ENCODE results near the gene PSMG4. TPM values are rescaled to one million over a fixed set of nuclear protein-coding genes. Genes with fewer than 3 reads are reported as not detected.

PSMG4 gene
- total RNA-seq, 2 experiments from 2014 or later = 50.2 to 53.9 TPM

DNA sequence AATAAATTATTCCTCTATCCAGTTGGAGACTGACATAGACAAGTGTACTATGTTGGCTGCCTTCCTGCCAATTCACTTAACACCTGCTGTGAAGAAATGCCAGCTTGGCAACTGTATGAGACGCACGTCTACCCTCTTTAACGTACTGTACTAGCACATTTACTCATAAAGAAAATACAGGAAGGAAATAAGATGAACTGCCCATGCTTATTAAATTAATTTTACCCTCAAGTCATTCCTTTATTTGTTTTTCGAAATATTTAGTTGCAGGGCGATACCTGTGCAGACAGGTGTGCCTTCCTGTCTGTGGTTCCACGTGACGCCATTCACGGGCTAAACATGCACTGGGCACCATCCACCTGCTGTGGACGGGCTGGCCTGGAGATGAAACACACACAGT is 52.0 kb downstream of the PSMG4 start:
- H3K27me3 Mint-ChIP-seq = no peaks in the 10 kb centered on the region
- ChIA-PET CTCF (no interaction called here), POLR2A (no interaction called here)
- H3K36me3 Mint-ChIP-seq (ENCODE audit: low read depth) = no peaks in the 10 kb centered on the region
- no peaks in the 10 kb centered on the region for H3K4me1 Mint-ChIP-seq (ENCODE audit: low read depth)
- no peak overlapping the region for H3K4me3 Mint-ChIP-seq
- TF ChIP-seq CTCF (IDR thresholded peaks at IDR 0.05) = no peak
- intact Hi-C loops (cut with micrococcal nuclease) = no loop called here
- no peak for DNase-seq
- peaks cover 1% of the 10 kb centered on the region for H3K9me3 Mint-ChIP-seq
- no peak overlapping the region for H3K27ac Mint-ChIP-seq
- ATAC-seq = no peak

DNA sequence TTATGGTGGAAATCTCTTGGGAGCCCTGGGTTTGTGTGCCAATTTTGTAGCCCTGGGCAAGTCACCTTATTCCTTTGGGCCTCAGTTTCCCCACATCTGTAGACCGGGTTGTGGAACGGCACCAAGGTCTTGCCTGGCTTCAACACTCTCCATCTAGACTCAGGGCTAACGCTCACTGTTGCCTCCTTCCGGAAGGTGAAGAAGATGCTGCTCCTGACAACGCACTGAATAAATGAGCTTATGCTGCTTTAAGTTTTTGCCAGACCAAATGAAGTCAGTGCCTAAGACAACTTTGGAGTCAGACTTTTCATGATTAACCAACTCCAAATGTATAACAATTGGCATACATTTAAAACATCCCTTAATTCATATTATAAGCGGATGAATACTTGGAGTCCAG is 53.1 kb downstream of the PSMG4 start:
- Mint-ChIP-seq H3K36me3 (ENCODE audit: low read depth) (no peaks in the 10 kb centered on the region), H3K4me3 (no peak overlapping the region), H3K27ac (no peak overlapping the region), H3K4me1 (ENCODE audit: low read depth) (no peaks in the 10 kb centered on the region), H3K27me3 (no peaks in the 10 kb centered on the region), H3K9me3 (no peaks in the 10 kb centered on the region)
- no peak for TF ChIP-seq CTCF (IDR thresholded peaks at IDR 0.05)
- CTCF ChIA-PET = no interaction called here
- intact Hi-C loops (cut with micrococcal nuclease) = no loop called here
- ATAC-seq (no peak), DNase-seq (no peak)
- POLR2A ChIA-PET = interaction anchor here (1.3 kb wide), 1 partner anchor 12 kb away, joined by 3 read pairs; no protein-coding TSS in a partner anchor

DNA sequence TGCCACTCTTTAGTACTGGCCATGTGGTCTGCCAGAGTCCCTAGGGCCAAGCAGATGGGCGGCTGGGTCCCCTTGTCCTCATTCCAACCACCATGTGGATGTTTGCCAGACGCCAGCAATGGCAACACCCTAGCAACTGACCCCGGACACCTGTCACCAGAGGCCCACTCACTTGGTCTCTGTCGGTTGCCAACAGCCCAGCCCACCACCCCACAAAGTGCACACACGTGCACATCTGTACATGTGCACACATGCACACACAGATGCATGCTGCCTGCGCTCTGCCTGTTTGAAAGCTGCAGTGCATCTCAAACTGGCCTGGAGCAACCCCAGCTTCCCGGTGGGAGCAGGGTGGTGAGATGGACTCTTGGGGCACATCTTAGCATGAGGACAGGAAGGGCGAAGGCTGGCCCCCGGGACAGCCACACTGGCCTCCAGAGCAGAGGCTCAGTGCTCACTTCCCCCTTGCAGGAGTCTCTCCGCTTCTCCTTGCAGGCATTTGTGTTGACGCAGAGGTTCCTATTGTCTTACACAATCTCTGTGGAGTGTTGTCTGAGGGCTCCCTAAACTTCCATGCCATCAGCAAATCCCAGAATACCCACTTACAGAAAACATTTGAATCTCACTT is 54.0 kb downstream of the PSMG4 start:
- ATAC-seq (no peak), DNase-seq (no peak)
- H3K9me3 Mint-ChIP-seq = no peaks in the 10 kb centered on the region
- no peaks in the 10 kb centered on the region for H3K36me3 Mint-ChIP-seq (ENCODE audit: low read depth)
- intact Hi-C loops (cut with micrococcal nuclease) = no loop called here
- H3K4me1 Mint-ChIP-seq (ENCODE audit: low read depth) = peaks cover 2% of the 10 kb centered on the region
- POLR2A ChIA-PET = interaction anchor here (1.3 kb wide), 1 partner anchor 11 kb away, joined by 3 read pairs; no protein-coding TSS in a partner anchor
- no peak overlapping the region for H3K4me3 Mint-ChIP-seq
- H3K27ac Mint-ChIP-seq = no peak overlapping the region
- CTCF ChIA-PET = no interaction called here
- no peaks in the 10 kb centered on the region for H3K27me3 Mint-ChIP-seq
- no peak for TF ChIP-seq CTCF (IDR thresholded peaks at IDR 0.05)

- no peaks in the 10 kb centered on the region for H3K27me3 Mint-ChIP-seq
- H3K36me3 Mint-ChIP-seq (ENCODE audit: low read depth) = no peaks in the 10 kb centered on the region
- DNase-seq (no peak), ATAC-seq (no peak)
- H3K4me3 Mint-ChIP-seq = no peak overlapping the region
- intact Hi-C loops (cut with micrococcal nuclease) = no loop called here
- no peak overlapping the region for H3K27ac Mint-ChIP-seq
- no peaks in the 10 kb centered on the region for H3K9me3 Mint-ChIP-seq
- no peak for TF ChIP-seq CTCF (IDR thresholded peaks at IDR 0.05)
- CTCF ChIA-PET = interaction anchor here (1.2 to 1.6 kb wide), 2 partner anchors 25 to 418 kb away, joined by 3 read pairs; no protein-coding TSS in a partner anchor
- POLR2A ChIA-PET = interaction anchor here (0.6 kb wide), 1 partner anchor 22 kb away, joined by 6 read pairs; no protein-coding TSS in a partner anchor
- peaks cover 17% of the 10 kb centered on the region for H3K4me1 Mint-ChIP-seq (ENCODE audit: low read depth)
Measured at GRCh38 chr6:3314176-3314575, 55.4 kb downstream of the PSMG4 start.

- TF ChIP-seq CTCF (IDR thresholded peaks at IDR 0.05) = no peak
- intact Hi-C loops (cut with micrococcal nuclease) = no loop called here
- POLR2A ChIA-PET = interaction anchor here (0.6 kb wide), 1 partner anchor 23 kb away, joined by 6 read pairs; no protein-coding TSS in a partner anchor
- Mint-ChIP-seq H3K9me3 (no peaks in the 10 kb centered on the region), H3K27ac (no peak overlapping the region), H3K4me3 (no peak overlapping the region), H3K36me3 (ENCODE audit: low read depth) (no peaks in the 10 kb centered on the region), H3K27me3 (no peaks in the 10 kb centered on the region), H3K4me1 (ENCODE audit: low read depth) (peaks cover 19% of the 10 kb centered on the region)
- no peak for DNase-seq
- CTCF ChIA-PET = interaction anchor here (1.2 to 1.6 kb wide), 2 partner anchors 25 to 418 kb away, joined by 3 read pairs; no protein-coding TSS in a partner anchor
- no peak for ATAC-seq
Measured at GRCh38 chr6:3314621-3315467, 56.1 kb downstream of the PSMG4 start.

All from activated CD8-positive, alpha-beta T cell treated with anti-CD3 and anti-CD28 coated beads for 36 hours (primary cell).